ENCODE data around the gene CHST9. TPM values are rescaled to one million over a fixed set of nuclear protein-coding genes. Genes with fewer than 3 reads are reported as not detected.

Gene CHST9
- total RNA-seq, 1 experiment from 2014 or later = 3.5 TPM

GRCh38 chr18:26920644-26921043 is 264.5 kb downstream of the CHST9 start:
- no peaks in the 10 kb centered on the region for H3K79me1 ChIP-seq (ENCODE audit: insufficient read depth, low read depth, low read length, poor library complexity, severe bottlenecking)
- H2BK5ac ChIP-seq (ENCODE audit: insufficient read length, low read length) = no peak overlapping the region
- H2AK5ac ChIP-seq (ENCODE audit: insufficient read length, low read length) = no peak overlapping the region
- no peaks in the 10 kb centered on the region for H3K9me3 ChIP-seq (ENCODE audit: control insufficient read depth, low read depth, low read length)
- H3T11ph ChIP-seq (ENCODE audit: low read length) = no peak overlapping the region
- H3K27me3 Mint-ChIP-seq (ENCODE audit: low read depth) = no peaks in the 10 kb centered on the region
- H3K18ac ChIP-seq (ENCODE audit: insufficient read length, low read depth, low read length) = no peak overlapping the region
- no peak overlapping the region; a peak in 1 of 7 replicates for H3K27ac Mint-ChIP-seq
- WGBS (ENCODE audit: extremely low coverage, insufficient read length, low lambda C conversion rate) = no CpG with 5 or more reads among the region's 4 CpGs
- H3K9me3 Mint-ChIP-seq = peaks cover 9 to 15% of the 10 kb centered on the region in 2 experiments; a peak in 4 of 5 replicates
- H4K20me1 ChIP-seq (ENCODE audit: control insufficient read depth, insufficient read depth, insufficient read length) = no peaks in the 10 kb centered on the region
- H4K8ac ChIP-seq (replicated peaks; ENCODE audit: insufficient read length, low read depth, low read length) = no peak overlapping the region
- H2BK120ac ChIP-seq (ENCODE audit: low read depth, low read length, poor library complexity, severe bottlenecking) = no peak overlapping the region
- H3K4me1 ChIP-seq (ENCODE audit: insufficient read depth, low read length) = no peaks in the 10 kb centered on the region
- H2AFZ ChIP-seq (ENCODE audit: low read length) = no peak overlapping the region
- no peak overlapping the region for H3K4ac ChIP-seq (ENCODE audit: low read depth, low read length)
- peaks cover 0 to 13% (median 12%) of the 10 kb centered on the region in 3 experiments; a peak in 5 of 7 replicates for H3K36me3 Mint-ChIP-seq (ENCODE audit: insufficient read depth in 1 of 3, low read depth in 3 of 3)
- H3K27me3 ChIP-seq (ENCODE audit: insufficient read depth, low read length) = no peaks in the 10 kb centered on the region
- no peak overlapping the region for H4K91ac ChIP-seq (ENCODE audit: insufficient read length, low read depth, low read length)
- H3K14ac ChIP-seq (ENCODE audit: insufficient read depth, low read length) = no peak overlapping the region
- H3K9ac ChIP-seq (ENCODE audit: extremely low read depth, insufficient read length, low read length) = no peak overlapping the region
- H3K4me2 ChIP-seq (ENCODE audit: insufficient read depth, insufficient read length, low read length) = no peak overlapping the region
- peaks cover 0 to 9% of the 10 kb centered on the region in 2 experiments; a peak in 1 of 4 replicates for H3K4me1 Mint-ChIP-seq
- H3K23ac ChIP-seq (ENCODE audit: insufficient read length, low read depth, low read length) = no peak overlapping the region
- no peaks in the 10 kb centered on the region for H3K79me2 ChIP-seq (ENCODE audit: insufficient read depth, low read length)
- TF ChIP-seq CTCF (conservative IDR thresholded peaks at IDR 0.05) = no peak
- H2BK12ac ChIP-seq (ENCODE audit: insufficient read length, low read depth, low read length) = no peak overlapping the region
- no peak overlapping the region for H4K5ac ChIP-seq (ENCODE audit: insufficient read length, low read depth, low read length)
- H3K23me2 ChIP-seq (ENCODE audit: insufficient read length, low read depth, low read length, poor library complexity, severe bottlenecking) = no peaks in the 10 kb centered on the region
- H2BK15ac ChIP-seq (ENCODE audit: low read depth, low read length) = no peak overlapping the region
- no peak overlapping the region for H3K27ac ChIP-seq (ENCODE audit: insufficient read length, low read depth, low read length)
- no peak overlapping the region for H3K4me3 Mint-ChIP-seq
- H3K56ac ChIP-seq (ENCODE audit: insufficient read length, low read depth, low read length) = no peak overlapping the region
- H2BK20ac ChIP-seq (ENCODE audit: low read depth, low read length, poor library complexity, severe bottlenecking) = no peak overlapping the region
- no peak for DNase-seq

Data from H9 (cell line).